Transverse colon (tissue), 4 donors: ENCODE data around the gene ECEL1. TPM values are rescaled to one million over a fixed set of nuclear protein-coding genes. Genes with fewer than 3 reads are reported as not detected.

ENCODE experiments used
- DNase-seq: peaks from one replicate; pipeline ENCODE4 v3.0.0-alpha.2; 2019
- H3K27ac ChIP-seq, 4 donors: fragments of 200-600 bp; sonication (generic); 2 replicates each; pipeline ENCODE4 v1.5.1; 2016 to 2018; ENCODE audit warnings: inconsistent platforms in 4 of 4
- H3K27me3 ChIP-seq: fragments of 200-600 bp; sonication (generic); 2 replicates; pipeline ENCODE4 v1.5.1; 2017; ENCODE audit warnings: inconsistent platforms
- H3K36me3 ChIP-seq, 4 donors: fragments of 200-600 bp; sonication (generic); 2 replicates each; pipeline ENCODE4 v1.5.1; 2017 to 2019; ENCODE audit warnings: inconsistent platforms in 4 of 4
- H3K4me1 ChIP-seq, 4 donors: fragments of 200-600 bp; sonication (generic); 2 replicates each; pipeline ENCODE4 v1.5.1; 2017 to 2020; ENCODE audit warnings: inconsistent platforms in 4 of 4
- H3K4me3 ChIP-seq, 4 donors: fragments of 200-600 bp; sonication (generic); 1 replicate in 1 of 4; 2 replicates in 3 of 4; pipeline versions ENCODE4 v1.5.1 to v1.6.1; 2017 to 2019; ENCODE audit warnings: inconsistent platforms in 4 of 4
- H3K9me3 ChIP-seq, 2 donors: fragments of 200-600 bp; sonication (generic); 2 replicates each; pipeline ENCODE4 v1.5.1; 2017 to 2019; ENCODE audit warnings: inconsistent platforms in 2 of 2
- EP300 ChIP-seq: sonication (generic); formaldehyde crosslinking; IDR thresholded peaks from one replicate; pipeline ENCODE4 v1.6.1; 2017; ENCODE audit warnings: antibody characterized with exemption, low read depth
- POLR2A ChIP-seq: fragments of 450-650 bp; IDR thresholded peaks from one replicate; pipeline ENCODE4 v1.6.1; 2016; ENCODE audit warnings: antibody characterized with exemption, mild to moderate bottlenecking, moderate library complexity
- POLR2AphosphoS5 ChIP-seq, 3 donors: sonication (generic); formaldehyde crosslinking; IDR thresholded peaks; one replicate each; pipeline ENCODE4 v1.6.1; 2016; ENCODE audit warnings: antibody characterized with exemption in 3 of 3
- WGBS, 2 donors: methylation state at CpG; one replicate each; pipeline ENCODE4 v1.1.5; 2018; ENCODE audit warnings: low coverage in 1 of 2; 5-methylcytosine and 5-hydroxymethylcytosine counted together
- in situ Hi-C, 4 donors: fragments of 200-750 bp; cut with MboI; loops; one replicate each; pipeline versions ENCODE4 v1.15.0 to v1.15.1; 2017; ENCODE audit warnings: low sequenced_read_pairs in 3 of 4, low pct_ligation_motif_present in 1 of 4, low pct_unique_long_range_greater_than_20kb in 1 of 4
- intact Hi-C: fragments of 100-400 bp; cut with DNase I; formaldehyde crosslinking; loops from one replicate; pipeline ENCODE4 v1.15.1; 2023; ENCODE audit warnings: low total_unique reads
- total RNA-seq, 4 donors: library from RNA; depleted of rRNA; stranded (reverse); fragments of >200 nt; gene quantifications; one replicate each; pipeline ENCODE4 v1.1.0, GENCODE V29; 2016
- TF ChIP-seq, protein P1 (sequence below), 5 experiments: fragments of 200-600 bp in 3 of 5; fragments of 450-650 bp in 2 of 5; sonication (generic) in 3 of 5; IDR thresholded peaks; 1 replicate in 2 of 5; 2 replicates in 3 of 5; pipeline ENCODE4 v1.5.1; 2016 to 2017; ENCODE audit warnings: antibody characterized with exemption in 5 of 5, inconsistent platforms in 3 of 5, mild to moderate bottlenecking in 2 of 5, moderate library complexity in 1 of 5

The ECEL1 gene
- total RNA-seq, 4 donors from 2014 or later: not detected

DNA sequence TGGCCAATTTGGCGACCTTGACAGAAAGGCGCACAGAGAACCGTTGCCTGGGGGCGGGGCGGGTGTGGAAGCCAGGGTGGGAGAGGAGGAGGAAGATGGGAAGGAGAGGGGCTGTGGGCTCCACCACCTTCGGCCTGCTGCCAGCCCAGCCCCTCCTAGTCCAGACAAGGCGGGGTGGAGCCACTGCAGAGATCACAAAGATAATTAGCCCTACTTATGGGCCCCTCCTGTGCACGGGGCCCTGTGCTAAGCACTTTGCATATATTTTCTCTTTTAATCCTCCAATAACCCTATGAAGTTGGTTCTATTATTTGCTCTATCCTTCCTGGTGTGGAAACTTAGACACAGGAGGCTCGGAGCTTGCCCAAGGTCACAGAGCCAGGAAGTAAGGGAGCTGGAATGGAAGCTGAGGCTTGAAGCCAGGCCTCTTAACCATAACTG lies 13.7 kb upstream of the ECEL1 start:
- 69% methylated on average over 9 of the region's 9 CpGs; no CpG with 5 or more reads in 1 of the 2 donors for WGBS, 2 donors
- intact Hi-C loops: no loop called here
- Histone ChIP-seq H3K27ac (no peak overlapping the region), H3K27me3 (peaks cover 50% of the 10 kb centered on the region), H3K4me1 (peaks cover 0 to 15% (median 11%) of the 10 kb centered on the region in 4 donors), H3K9me3 (no peaks in the 10 kb centered on the region), H3K36me3 (no peaks in the 10 kb centered on the region), H3K4me3 (no peak overlapping the region)
- TF ChIP-seq POLR2A (no peak), EP300 (no peak), POLR2AphosphoS5 (IDR thresholded peaks at IDR 0.05) (no peak)
- TF ChIP-seq, protein P1, sequence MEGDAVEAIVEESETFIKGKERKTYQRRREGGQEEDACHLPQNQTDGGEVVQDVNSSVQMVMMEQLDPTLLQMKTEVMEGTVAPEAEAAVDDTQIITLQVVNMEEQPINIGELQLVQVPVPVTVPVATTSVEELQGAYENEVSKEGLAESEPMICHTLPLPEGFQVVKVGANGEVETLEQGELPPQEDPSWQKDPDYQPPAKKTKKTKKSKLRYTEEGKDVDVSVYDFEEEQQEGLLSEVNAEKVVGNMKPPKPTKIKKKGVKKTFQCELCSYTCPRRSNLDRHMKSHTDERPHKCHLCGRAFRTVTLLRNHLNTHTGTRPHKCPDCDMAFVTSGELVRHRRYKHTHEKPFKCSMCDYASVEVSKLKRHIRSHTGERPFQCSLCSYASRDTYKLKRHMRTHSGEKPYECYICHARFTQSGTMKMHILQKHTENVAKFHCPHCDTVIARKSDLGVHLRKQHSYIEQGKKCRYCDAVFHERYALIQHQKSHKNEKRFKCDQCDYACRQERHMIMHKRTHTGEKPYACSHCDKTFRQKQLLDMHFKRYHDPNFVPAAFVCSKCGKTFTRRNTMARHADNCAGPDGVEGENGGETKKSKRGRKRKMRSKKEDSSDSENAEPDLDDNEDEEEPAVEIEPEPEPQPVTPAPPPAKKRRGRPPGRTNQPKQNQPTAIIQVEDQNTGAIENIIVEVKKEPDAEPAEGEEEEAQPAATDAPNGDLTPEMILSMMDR (IDR thresholded peaks at IDR 0.05): no peak
- in situ Hi-C loops: no loop called here
- DNase-seq: no peak

DNA sequence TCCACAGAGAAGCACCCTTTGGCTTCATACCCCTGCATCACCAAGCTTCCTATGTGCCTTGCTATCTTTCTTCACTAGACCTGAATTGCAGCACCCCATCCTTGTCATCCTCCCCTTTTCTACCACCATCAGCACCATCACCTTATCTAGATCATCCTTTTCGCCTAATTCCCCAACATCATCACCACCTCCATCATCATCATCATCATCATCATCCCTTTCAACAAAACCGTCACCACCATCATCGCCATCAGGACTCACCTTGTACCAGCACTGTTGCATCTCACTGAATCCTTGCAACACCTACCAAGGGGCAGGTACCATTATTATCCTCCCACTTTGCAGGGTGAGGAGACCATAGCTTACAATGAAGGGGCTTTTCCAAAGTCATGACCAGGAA lies 10.8 kb upstream of the ECEL1 start:
- H3K27ac ChIP-seq: no peak overlapping the region
- DNase-seq: no peak
- TF ChIP-seq POLR2A (no peak), POLR2AphosphoS5 (IDR thresholded peaks at IDR 0.05) (no peak), EP300 (no peak)
- TF ChIP-seq, protein P1 (IDR thresholded peaks at IDR 0.05): no peak
- H3K4me1 ChIP-seq: peaks cover 0 to 13% (median 8%) of the 10 kb centered on the region in 4 donors
- H3K27me3 ChIP-seq: peaks cover 23% of the 10 kb centered on the region
- intact Hi-C loops (no loop called here), in situ Hi-C loops (no loop called here)
- WGBS, 2 donors: 92% methylated on average over 3 of the region's 3 CpGs
- H3K9me3 ChIP-seq: no peaks in the 10 kb centered on the region
- no peak overlapping the region for H3K4me3 ChIP-seq
- H3K36me3 ChIP-seq: no peaks in the 10 kb centered on the region

DNA sequence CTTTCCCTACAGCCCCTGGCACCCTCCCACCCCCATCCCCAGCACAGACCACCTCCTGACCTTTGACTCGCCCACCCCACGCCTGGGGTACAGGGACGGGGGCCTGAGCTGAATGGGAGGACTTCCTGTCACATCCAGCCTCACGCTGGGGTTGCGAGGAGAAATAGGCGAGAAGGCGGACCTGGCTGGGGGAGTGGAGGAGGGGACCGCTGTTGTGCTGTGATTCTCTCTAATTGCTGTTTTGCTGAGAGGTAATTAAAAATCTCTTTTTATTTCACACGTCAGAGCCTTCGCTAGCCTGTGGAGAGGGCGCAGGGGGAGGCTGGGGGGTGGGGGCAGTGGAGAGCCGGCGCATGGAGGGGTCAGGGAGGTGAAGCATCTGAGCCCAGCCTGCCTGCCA lies 9.7 kb upstream of the ECEL1 start:
- in situ Hi-C loops: no loop called here

DNA sequence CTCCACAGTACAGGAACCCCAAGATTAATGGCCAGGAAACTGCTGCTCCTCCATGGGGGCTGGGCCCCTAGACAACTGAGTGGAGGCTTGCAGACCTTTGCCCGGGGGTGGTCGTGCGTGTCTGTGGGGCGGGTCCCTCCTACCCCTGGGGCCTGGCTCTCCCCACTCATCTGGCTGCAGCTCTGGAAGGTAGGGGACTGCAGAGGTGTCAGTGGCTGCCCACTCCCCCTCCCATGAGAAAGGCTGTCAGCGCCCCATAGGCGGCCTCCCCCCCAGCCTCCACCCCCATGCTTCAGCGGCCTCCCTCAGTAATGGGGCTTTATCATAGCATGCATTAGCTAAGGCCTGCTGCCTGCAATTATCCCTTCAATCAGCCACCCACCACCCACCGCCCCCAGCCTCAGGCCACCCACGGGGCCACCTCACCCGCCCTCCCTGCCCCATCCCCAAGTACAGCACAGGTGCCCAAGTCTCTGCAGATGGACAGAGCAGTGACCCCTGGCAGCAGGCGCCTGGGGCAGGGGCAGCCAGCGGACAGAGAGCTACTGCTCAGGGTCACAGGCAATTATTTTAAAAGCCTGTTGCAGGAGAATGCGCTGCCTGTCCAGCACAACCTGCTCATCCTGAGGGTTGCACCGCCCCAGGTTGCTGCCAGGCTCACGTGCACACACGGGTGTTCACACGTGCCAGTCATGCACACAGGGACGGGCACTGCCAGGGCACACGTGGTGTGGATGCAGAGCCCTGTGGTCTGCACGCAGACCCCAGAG lies 9.1 kb upstream of the ECEL1 start:
- no peaks in the 10 kb centered on the region for H3K9me3 ChIP-seq
- H3K27ac ChIP-seq: no peak overlapping the region
- 76% methylated on average over 18 of the region's 20 CpGs; no CpG with 5 or more reads in 1 of the 2 donors for WGBS, 2 donors
- no peak overlapping the region for H3K4me3 ChIP-seq
- peaks cover 5% of the 10 kb centered on the region for H3K27me3 ChIP-seq
- intact Hi-C loops (no loop called here), in situ Hi-C loops (no loop called here)
- H3K36me3 ChIP-seq: no peaks in the 10 kb centered on the region
- no peaks in the 10 kb centered on the region for H3K4me1 ChIP-seq
- TF ChIP-seq, protein P1 (IDR thresholded peaks at IDR 0.05): no peak
- no peak for TF ChIP-seq EP300
- TF ChIP-seq POLR2A: no peak
- TF ChIP-seq POLR2AphosphoS5 (IDR thresholded peaks at IDR 0.05): no peak
- DNase-seq: no peak

More for the DNA sequence above, 9.7 kb upstream of the ECEL1 start:
- no peak overlapping the region for H3K4me3 ChIP-seq
- intact Hi-C loops: no loop called here
- no peaks in the 10 kb centered on the region for H3K9me3 ChIP-seq
- no peak for DNase-seq
- peaks cover 0 to 2% (median under 1%) of the 10 kb centered on the region in 4 donors for H3K4me1 ChIP-seq
- no peaks in the 10 kb centered on the region for H3K36me3 ChIP-seq
- WGBS, 2 donors: 79% methylated on average over 13 of the region's 13 CpGs; no CpG with 5 or more reads in 1 of the 2 donors
- TF ChIP-seq EP300 (no peak), POLR2A (no peak), POLR2AphosphoS5 (IDR thresholded peaks at IDR 0.05) (no peak)
- TF ChIP-seq, protein P1 (IDR thresholded peaks at IDR 0.05): no peak
- H3K27ac ChIP-seq: no peak overlapping the region
- peaks cover 12% of the 10 kb centered on the region for H3K27me3 ChIP-seq
